ENCODE data around the gene KRTAP9-1.

- TF ChIP-seq CTCF (conservative IDR thresholded peaks at IDR 0.05; ENCODE audit: low read depth in 2 of 2) (no peak), JUNB (IDR thresholded peaks at IDR 0.05; ENCODE audit: unreplicated experiment) (no peak), EZH2phosphoT487 (IDR thresholded peaks at IDR 0.05; ENCODE audit: unreplicated experiment) (no peak), EZH2 (IDR thresholded peaks at IDR 0.05; ENCODE audit: low read depth, unreplicated experiment) (no peak), REST (IDR thresholded peaks at IDR 0.05; ENCODE audit: unreplicated experiment) (no peak), ETS1 (IDR thresholded peaks at IDR 0.05) (no peak), CREB1 (CRISPR knock-in tag; IDR thresholded peaks at IDR 0.05; ENCODE audit: low read depth) (no peak), POLR2AphosphoS5 (IDR thresholded peaks at IDR 0.05; ENCODE audit: low read depth) (no peak), NANOG (IDR thresholded peaks at IDR 0.05; ENCODE audit: borderline replicate concordance) (no peak), STAT1 (IDR thresholded peaks at IDR 0.05; ENCODE audit: unreplicated experiment) (no peak), ZNF114 (CRISPR knock-in tag; IDR thresholded peaks at IDR 0.05) (no peak), ZNF331 (CRISPR knock-in tag; IDR thresholded peaks at IDR 0.05; ENCODE audit: low read depth) (no peak), ZNF462 (CRISPR knock-in tag; IDR thresholded peaks at IDR 0.05) (no peak)
Measured at GRCh38 chr17:41151525-41151924, 38.2 kb upstream of the KRTAP9-1 start.

Data from GM23338 (cell line).